PC-9 (cell line): Measurements from ENCODE around the gene KIAA0232. TPM values are rescaled to one million over a fixed set of nuclear protein-coding genes. Genes with fewer than 3 reads are reported as not detected.

Experiments
- BruUV-seq: library from RNA; stranded (reverse); fragments of 400-500 nt; replicated peaks from 2 replicates; lab custom pipeline; 2021; lab: Mats Ljungman, UMichigan
- CTCF ChIA-PET: fragments of 300-600 bp; sonication (Branson Sonifier 250); formaldehyde crosslinking; loops from one replicate; lab custom pipeline; 2022; ENCODE audit warnings: antibody characterized with exemption; lab: Charles Lee
- POLR2A ChIA-PET: fragments of 300-600 bp; sonication (Branson Sonifier 250); formaldehyde crosslinking; loops from one replicate; lab custom pipeline; 2022; ENCODE audit warnings: antibody characterized with exemption; ENCODE audit not compliant: unreplicated experiment; lab: Charles Lee
- DNase-seq, 2 experiments: peaks; one replicate each; pipeline versions ENCODE4 v3.0.0 to v3.0.0-alpha.2; 2015 to 2022; ENCODE audit warnings: mixed read lengths in 1 of 2
- H2AFZ ChIP-seq: fragments of 200-600 bp; sonication (generic); 2 replicates; pipeline ENCODE4 v1.8.1; 2017; ENCODE audit warnings: antibody characterized with exemption
- H3F3A ChIP-seq: fragments of 200-600 bp; sonication (generic); 2 replicates; pipeline ENCODE4 v1.8.1; 2017; ENCODE audit warnings: antibody characterized with exemption, mild to moderate bottlenecking, low read depth; ENCODE audit not compliant: insufficient read depth
- H3K27ac ChIP-seq: fragments of 200-600 bp; sonication (generic); 2 replicates; pipeline ENCODE4 v1.6.1; 2016; ENCODE audit warnings: mixed run types
- H3K27me3 ChIP-seq: fragments of 200-600 bp; sonication (generic); 2 replicates; pipeline ENCODE4 v1.6.1; 2016; ENCODE audit warnings: low read depth, mixed run types; ENCODE audit not compliant: insufficient read depth
- H3K36me3 ChIP-seq: fragments of 200-600 bp; sonication (generic); 2 replicates; pipeline ENCODE4 v1.6.1; 2016; ENCODE audit warnings: low read depth, mixed run types
- H3K4me1 ChIP-seq: fragments of 200-600 bp; sonication (generic); replicated peaks from 2 replicates; pipeline ENCODE4 v1.6.1; 2016; ENCODE audit warnings: mixed run types; ENCODE audit not compliant: insufficient read depth
- H3K4me2 ChIP-seq: fragments of 200-600 bp; sonication (generic); 2 replicates; pipeline ENCODE4 v1.6.1; 2017; ENCODE audit warnings: mixed run types
- H3K4me3 ChIP-seq: fragments of 200-600 bp; sonication (generic); 2 replicates; pipeline ENCODE4 v1.6.1; 2016; ENCODE audit warnings: mixed run types
- H3K79me2 ChIP-seq: fragments of 200-600 bp; sonication (generic); 2 replicates; pipeline ENCODE4 v1.6.1; 2017; ENCODE audit warnings: low read depth, mixed run types
- H3K9me2 ChIP-seq: fragments of 200-600 bp; sonication (generic); 2 replicates; pipeline ENCODE4 v1.8.1; 2017; ENCODE audit warnings: mild to moderate bottlenecking; ENCODE audit not compliant: insufficient read depth
- H3K9me3 ChIP-seq: fragments of 200-600 bp; sonication (generic); 2 replicates; pipeline ENCODE4 v1.8.1; 2016; ENCODE audit warnings: low read depth; ENCODE audit not compliant: insufficient read depth
- H4K20me1 ChIP-seq: fragments of 200-600 bp; sonication (generic); 2 replicates; pipeline ENCODE4 v1.8.1; 2017; ENCODE audit not compliant: insufficient read depth
- EZH2 ChIP-seq: fragments of 200-600 bp; sonication (generic); IDR thresholded peaks from 2 replicates; pipeline ENCODE4 v1.8.0; 2017; ENCODE audit warnings: antibody characterized with exemption, low read depth
- intact Hi-C: fragments of 100-400 bp; cut with micrococcal nuclease; formaldehyde crosslinking; loops from one replicate; pipeline ENCODE4 v1.10.0; 2022; ENCODE audit not compliant: unreplicated experiment
- total RNA-seq: library from RNA; stranded (reverse); gene quantifications from 2 replicates; pipeline ENCODE4 v1.2.3, GENCODE V29; 2021
- TF ChIP-seq, protein P1 (sequence below): fragments of 200-600 bp; sonication (generic); conservative IDR thresholded peaks from 2 replicates; pipeline ENCODE4 v1.6.1; 2017; ENCODE audit warnings: mixed run types, antibody characterized with exemption, mild to moderate bottlenecking, moderate library complexity

Gene KIAA0232
- total RNA-seq, 1 experiment from 2014 or later, result 24.7 TPM

- Histone ChIP-seq H3K27me3 (no peaks in the 10 kb centered on the region), H3K36me3 (peaks cover 12% of the 10 kb centered on the region; the same call in 1 of the 2 replicates), H3K9me2 (no peaks in the 10 kb centered on the region), H3K4me3 (no peak overlapping the region), H3K79me2 (peaks cover 32% of the 10 kb centered on the region), H3K4me2 (no peak overlapping the region), H3K27ac (no peak overlapping the region), H4K20me1 (0 out of 2 replicates have a peak, but pooled peaks cover 5% of the 10 kb centered on the region), H3K4me1 (peaks cover 41% of the 10 kb centered on the region), H3K9me3 (no peaks in the 10 kb centered on the region), H3F3A (peaks cover 20% of the 10 kb centered on the region; the same call in 1 of the 2 replicates), H2AFZ (no peak overlapping the region)
- TF ChIP-seq EZH2, result no peak
- TF ChIP-seq, protein P1, sequence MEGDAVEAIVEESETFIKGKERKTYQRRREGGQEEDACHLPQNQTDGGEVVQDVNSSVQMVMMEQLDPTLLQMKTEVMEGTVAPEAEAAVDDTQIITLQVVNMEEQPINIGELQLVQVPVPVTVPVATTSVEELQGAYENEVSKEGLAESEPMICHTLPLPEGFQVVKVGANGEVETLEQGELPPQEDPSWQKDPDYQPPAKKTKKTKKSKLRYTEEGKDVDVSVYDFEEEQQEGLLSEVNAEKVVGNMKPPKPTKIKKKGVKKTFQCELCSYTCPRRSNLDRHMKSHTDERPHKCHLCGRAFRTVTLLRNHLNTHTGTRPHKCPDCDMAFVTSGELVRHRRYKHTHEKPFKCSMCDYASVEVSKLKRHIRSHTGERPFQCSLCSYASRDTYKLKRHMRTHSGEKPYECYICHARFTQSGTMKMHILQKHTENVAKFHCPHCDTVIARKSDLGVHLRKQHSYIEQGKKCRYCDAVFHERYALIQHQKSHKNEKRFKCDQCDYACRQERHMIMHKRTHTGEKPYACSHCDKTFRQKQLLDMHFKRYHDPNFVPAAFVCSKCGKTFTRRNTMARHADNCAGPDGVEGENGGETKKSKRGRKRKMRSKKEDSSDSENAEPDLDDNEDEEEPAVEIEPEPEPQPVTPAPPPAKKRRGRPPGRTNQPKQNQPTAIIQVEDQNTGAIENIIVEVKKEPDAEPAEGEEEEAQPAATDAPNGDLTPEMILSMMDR, result no peak
- CTCF ChIA-PET, result interaction anchor here (0.7 kb wide), 1 partner anchor 21 kb away, joined by 4 read pairs; no protein-coding TSS in a partner anchor
- POLR2A ChIA-PET, result no interaction called here
- intact Hi-C loops, result no loop called here
- BruUV-seq, result no TSS peak
- DNase-seq, result no peak
These were observed 68.9 kb downstream of the KIAA0232 start for GRCh38 chr4:6851431-6851830.

DNA sequence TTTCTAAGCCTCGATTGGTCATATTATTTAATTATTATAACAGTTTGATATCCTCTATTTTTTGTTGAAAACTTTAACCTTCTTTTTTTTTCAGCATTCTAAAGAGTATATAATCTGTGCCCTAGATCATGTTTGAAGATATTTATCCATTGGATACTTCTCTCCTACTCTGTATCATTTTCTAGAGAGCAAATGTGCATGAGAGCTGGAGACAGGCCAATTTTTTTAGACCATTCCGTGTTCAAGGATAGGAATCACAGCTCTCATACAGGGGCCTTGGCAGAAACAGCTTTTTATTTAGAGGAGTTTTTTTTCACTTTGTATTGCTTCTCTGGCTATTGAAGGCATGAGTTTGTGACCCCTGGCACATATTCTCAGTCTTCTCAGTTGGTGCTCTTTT lies 69.4 kb downstream of the KIAA0232 start:
- intact Hi-C loops, result no loop called here
- Histone ChIP-seq H3K9me3 (no peaks in the 10 kb centered on the region), H3K36me3 (peaks cover 14% of the 10 kb centered on the region; the same call in 1 of the 2 replicates), H3K79me2 (peaks cover 34% of the 10 kb centered on the region), H3K4me3 (no peak overlapping the region), H3F3A (peaks cover 25% of the 10 kb centered on the region; the same call in 1 of the 2 replicates), H4K20me1 (0 out of 2 replicates have a peak, but pooled peaks cover 5% of the 10 kb centered on the region), H2AFZ (no peak overlapping the region), H3K4me1 (peaks cover 47% of the 10 kb centered on the region), H3K4me2 (no peak overlapping the region), H3K9me2 (no peaks in the 10 kb centered on the region), H3K27me3 (no peaks in the 10 kb centered on the region), H3K27ac (peak overlapping the region; percentile 4; the same call in 1 of the 2 replicates)
- ChIA-PET POLR2A (no interaction called here), CTCF (no interaction called here)
- BruUV-seq, result no TSS peak
- TF ChIP-seq, protein P1, result no peak
- no peak for TF ChIP-seq EZH2
- no peak for DNase-seq

- CTCF ChIA-PET, result no interaction called here
- Histone ChIP-seq H3K4me2 (no peak overlapping the region), H3K4me3 (no peak overlapping the region), H3K9me3 (no peaks in the 10 kb centered on the region), H4K20me1 (no peaks in the 10 kb centered on the region), H3F3A (peaks cover 30% of the 10 kb centered on the region; the same call in 1 of the 2 replicates), H3K79me2 (peaks cover 40% of the 10 kb centered on the region), H3K36me3 (peaks cover 20% of the 10 kb centered on the region; the same call in 1 of the 2 replicates), H3K27me3 (no peaks in the 10 kb centered on the region), H3K4me1 (peaks cover 49% of the 10 kb centered on the region), H3K9me2 (no peaks in the 10 kb centered on the region), H2AFZ (no peak overlapping the region), H3K27ac (peak overlapping the region; percentile 4; the same call in 1 of the 2 replicates)
- no TSS peak for BruUV-seq
- intact Hi-C loops, result no loop called here
- POLR2A ChIA-PET, result no interaction called here
- peak in 1 of 2 experiments; percentile 48 for DNase-seq
- TF ChIP-seq, protein P1, result no peak
- TF ChIP-seq EZH2, result no peak
These were observed 70.1 kb downstream of the KIAA0232 start for GRCh38 chr4:6852582-6852981.
